Measurements from ENCODE around the gene ANKIB1. TPM values are rescaled to one million over a fixed set of nuclear protein-coding genes. Genes with fewer than 3 reads are reported as not detected.
A peak's percentile ranks its signal among the peaks of the same experiment; 100 is the strongest.
"Not testable (repeated sequence)": the region's sequence is repeated elsewhere in the genome, so short reads cannot be mapped to it uniquely, and the experiment has no call there.

ANKIB1 gene
- total RNA-seq, 2 experiments from 2014 or later = 34.8 to 39.9 TPM

- DNase-seq = no peak
- Mint-ChIP-seq H3K36me3 (no peaks in the 10 kb centered on the region), H3K27ac (no peak overlapping the region), H3K4me3 (no peak overlapping the region), H3K27me3 (peaks cover 13% of the 10 kb centered on the region), H3K4me1 (ENCODE audit: low read depth) (peaks cover 10% of the 10 kb centered on the region), H3K9me3 (no peaks in the 10 kb centered on the region)
- ChIA-PET CTCF (interaction anchor here (7.4 kb wide), 1 partner anchor 25 kb away, joined by 125 read pairs; the partner anchor contains the start of gene GATAD1), POLR2A (no interaction called here)
- intact Hi-C loops (cut with micrococcal nuclease) = loop anchor here (5.0 kb wide), 1 partner anchor 635 kb away; no protein-coding TSS in a partner anchor
Observed at GRCh38 chr7:92421676-92422435, 176.1 kb downstream of the ANKIB1 start.

GRCh38 chr7:92422926-92423325 lies 177.2 kb downstream of the ANKIB1 start:
- intact Hi-C loops (cut with micrococcal nuclease) = loop anchor here (5.0 kb wide), 1 partner anchor 634 kb away; no protein-coding TSS in a partner anchor
- POLR2A ChIA-PET = no interaction called here
- CTCF ChIA-PET = interaction anchor here (3.3 to 7.4 kb wide), 2 partner anchors 8 to 24 kb away, joined by 33 to 125 read pairs; partner anchors contain the start of gene GATAD1

GRCh38 chr7:92423710-92424131 lies 177.9 kb downstream of the ANKIB1 start:
- Mint-ChIP-seq H3K27ac (no peak overlapping the region), H3K9me3 (no peaks in the 10 kb centered on the region), H3K36me3 (no peaks in the 10 kb centered on the region), H3K4me1 (ENCODE audit: low read depth) (peaks cover 10% of the 10 kb centered on the region), H3K4me3 (peak overlapping the region; percentile 0), H3K27me3 (peaks cover 18% of the 10 kb centered on the region)
- ChIA-PET POLR2A (no interaction called here), CTCF (interaction anchor here (0.7 to 7.4 kb wide), 20 partner anchors 9 to 620 kb away, joined by 3 to 125 read pairs (median 3); partner anchors contain the start of genes ANKIB1, GATAD1, KRIT1 and PEX1)
- DNase-seq = no peak
- intact Hi-C loops (cut with micrococcal nuclease) = loop anchor here (1.0 to 5.0 kb wide), 4 partner anchors 24 to 634 kb away; partner anchors contain the start of genes GATAD1 and LRRD1

More at GRCh38 chr7:92422926-92423325, 177.2 kb downstream of the ANKIB1 start:
- Mint-ChIP-seq H3K4me1 (ENCODE audit: low read depth) (peaks cover 10% of the 10 kb centered on the region), H3K27ac (no peak overlapping the region), H3K27me3 (peaks cover 16% of the 10 kb centered on the region), H3K9me3 (no peaks in the 10 kb centered on the region), H3K36me3 (no peaks in the 10 kb centered on the region), H3K4me3 (no peak overlapping the region)
- no peak for DNase-seq

- intact Hi-C loops (cut with micrococcal nuclease) = no loop called here
- Mint-ChIP-seq H3K4me1 (ENCODE audit: low read depth) (peaks cover 10% of the 10 kb centered on the region), H3K36me3 (no peaks in the 10 kb centered on the region), H3K27me3 (peaks cover 21% of the 10 kb centered on the region), H3K27ac (no peak overlapping the region), H3K9me3 (no peaks in the 10 kb centered on the region), H3K4me3 (peak overlapping the region; percentile 28)
- CTCF ChIA-PET = interaction anchor here (0.7 to 7.4 kb wide), 8 partner anchors 11 to 545 kb away, joined by 3 to 125 read pairs (median 4); partner anchors contain the start of genes GATAD1 and MTERF1
- POLR2A ChIA-PET = interaction anchor here (0.6 to 1.1 kb wide), 3 partner anchors 22 to 38 kb away, joined by 3 read pairs; partner anchors contain the start of gene GATAD1
- DNase-seq = peak; percentile 20
Observed at GRCh38 chr7:92425311-92425947, 179.7 kb downstream of the ANKIB1 start.

- DNase-seq = no peak
- H3K4me1 Mint-ChIP-seq (ENCODE audit: low read depth) = peaks cover 10% of the 10 kb centered on the region
- intact Hi-C loops (cut with micrococcal nuclease) = no loop called here
- no peak overlapping the region for H3K4me3 Mint-ChIP-seq
- ChIA-PET CTCF (interaction anchor here (1.3 to 7.4 kb wide), 2 partner anchors 19 to 101 kb away, joined by 4 to 125 read pairs; partner anchors contain the start of genes GATAD1, PEX1 and RBM48), POLR2A (no interaction called here)
- no peaks in the 10 kb centered on the region for H3K9me3 Mint-ChIP-seq
- peaks cover 20% of the 10 kb centered on the region for H3K27me3 Mint-ChIP-seq
- no peak overlapping the region for H3K27ac Mint-ChIP-seq
- H3K36me3 Mint-ChIP-seq = no peaks in the 10 kb centered on the region
Observed at GRCh38 chr7:92427193-92427592, 181.4 kb downstream of the ANKIB1 start.

- Mint-ChIP-seq H3K4me3 (no peak overlapping the region), H3K27ac (no peak overlapping the region), H3K27me3 (peaks cover 6% of the 10 kb centered on the region), H3K36me3 (no peaks in the 10 kb centered on the region), H3K9me3 (no peaks in the 10 kb centered on the region), H3K4me1 (ENCODE audit: low read depth) (no peaks in the 10 kb centered on the region)
- DNase-seq = no peak
- intact Hi-C loops (cut with micrococcal nuclease) = no loop called here
- CTCF ChIA-PET = no interaction called here
- POLR2A ChIA-PET = no interaction called here
Observed at GRCh38 chr7:92432299-92432946, 186.6 kb downstream of the ANKIB1 start.

- H3K4me1 Mint-ChIP-seq (ENCODE audit: low read depth) = no peaks in the 10 kb centered on the region
- H3K36me3 Mint-ChIP-seq = no peaks in the 10 kb centered on the region
- CTCF ChIA-PET = interaction anchor here (0.6 kb wide), 1 partner anchor 15 kb away, joined by 3 read pairs; the partner anchor contains the start of gene GATAD1
- no peaks in the 10 kb centered on the region for H3K9me3 Mint-ChIP-seq
- DNase-seq = no peak
- H3K4me3 Mint-ChIP-seq = no peak overlapping the region
- H3K27ac Mint-ChIP-seq = no peak overlapping the region
- intact Hi-C loops (cut with micrococcal nuclease) = no loop called here
- POLR2A ChIA-PET = no interaction called here
- peaks cover 6% of the 10 kb centered on the region for H3K27me3 Mint-ChIP-seq
Observed at GRCh38 chr7:92433019-92433418, 187.2 kb downstream of the ANKIB1 start.

- intact Hi-C loops (cut with micrococcal nuclease) = no loop called here
- no peak overlapping the region for H3K27ac Mint-ChIP-seq
- H3K4me3 Mint-ChIP-seq = no peak overlapping the region
- no peaks in the 10 kb centered on the region for H3K9me3 Mint-ChIP-seq
- no peak for DNase-seq
- CTCF ChIA-PET = no interaction called here
- H3K4me1 Mint-ChIP-seq (ENCODE audit: low read depth) = no peaks in the 10 kb centered on the region
- H3K27me3 Mint-ChIP-seq = peaks cover 2% of the 10 kb centered on the region
- no peaks in the 10 kb centered on the region for H3K36me3 Mint-ChIP-seq
- POLR2A ChIA-PET = no interaction called here
Observed at GRCh38 chr7:92435542-92435941, 189.8 kb downstream of the ANKIB1 start.

GRCh38 chr7:92436612-92437445 lies 191.1 kb downstream of the ANKIB1 start:
- POLR2A ChIA-PET = no interaction called here
- no peak overlapping the region for H3K4me3 Mint-ChIP-seq
- H3K4me1 Mint-ChIP-seq (ENCODE audit: low read depth) = no peaks in the 10 kb centered on the region
- H3K9me3 Mint-ChIP-seq = no peaks in the 10 kb centered on the region
- no peaks in the 10 kb centered on the region for H3K27me3 Mint-ChIP-seq
- no peaks in the 10 kb centered on the region for H3K36me3 Mint-ChIP-seq
- DNase-seq = no peak
- intact Hi-C loops (cut with micrococcal nuclease) = no loop called here
- H3K27ac Mint-ChIP-seq = no peak overlapping the region
- CTCF ChIA-PET = no interaction called here

- Mint-ChIP-seq H3K4me1 (ENCODE audit: low read depth) (no peaks in the 10 kb centered on the region), H3K4me3 (no peak overlapping the region)
Observed at GRCh38 chr7:92437956-92438491, 192.2 kb downstream of the ANKIB1 start.

GRCh38 chr7:92442720-92443119 lies 196.9 kb downstream of the ANKIB1 start:
- H3K36me3 Mint-ChIP-seq; intact Hi-C loops (cut with micrococcal nuclease); DNase-seq; POLR2A ChIA-PET; H3K27ac Mint-ChIP-seq; CTCF ChIA-PET; H3K4me3 Mint-ChIP-seq; H3K27me3 Mint-ChIP-seq; H3K4me1 Mint-ChIP-seq (ENCODE audit: low read depth); H3K9me3 Mint-ChIP-seq: not testable (repeated sequence)

More at GRCh38 chr7:92437956-92438491, 192.2 kb downstream of the ANKIB1 start:
- ChIA-PET POLR2A (no interaction called here), CTCF (no interaction called here)
- intact Hi-C loops (cut with micrococcal nuclease) = no loop called here
- H3K36me3 Mint-ChIP-seq = no peaks in the 10 kb centered on the region
- H3K27ac Mint-ChIP-seq = no peak overlapping the region
- no peaks in the 10 kb centered on the region for H3K27me3 Mint-ChIP-seq
- no peaks in the 10 kb centered on the region for H3K9me3 Mint-ChIP-seq
- DNase-seq = no peak

Data from activated CD4-positive, alpha-beta memory T cell treated with anti-CD3 and anti-CD28 coated beads for 36 hours (primary cell).